B cell (primary cell): ENCODE data around the gene ITPRIP.

Experiments used
- EZH2 ChIP-seq: IDR thresholded peaks from 2 replicates; pipeline ENCODE4 v1.6.1; 2012; ENCODE audit warnings: borderline replicate concordance, low read depth, mild to moderate bottlenecking, moderate library complexity, low read length; ENCODE audit not compliant: insufficient read depth, poor library complexity, severe bottlenecking
- TF ChIP-seq, protein P1 (sequence below): fragments of 200-600 bp; IDR thresholded peaks from one replicate; pipeline ENCODE4 v1.8.0; 2022; ENCODE audit warnings: antibody characterized with exemption, mild to moderate bottlenecking

DNA sequence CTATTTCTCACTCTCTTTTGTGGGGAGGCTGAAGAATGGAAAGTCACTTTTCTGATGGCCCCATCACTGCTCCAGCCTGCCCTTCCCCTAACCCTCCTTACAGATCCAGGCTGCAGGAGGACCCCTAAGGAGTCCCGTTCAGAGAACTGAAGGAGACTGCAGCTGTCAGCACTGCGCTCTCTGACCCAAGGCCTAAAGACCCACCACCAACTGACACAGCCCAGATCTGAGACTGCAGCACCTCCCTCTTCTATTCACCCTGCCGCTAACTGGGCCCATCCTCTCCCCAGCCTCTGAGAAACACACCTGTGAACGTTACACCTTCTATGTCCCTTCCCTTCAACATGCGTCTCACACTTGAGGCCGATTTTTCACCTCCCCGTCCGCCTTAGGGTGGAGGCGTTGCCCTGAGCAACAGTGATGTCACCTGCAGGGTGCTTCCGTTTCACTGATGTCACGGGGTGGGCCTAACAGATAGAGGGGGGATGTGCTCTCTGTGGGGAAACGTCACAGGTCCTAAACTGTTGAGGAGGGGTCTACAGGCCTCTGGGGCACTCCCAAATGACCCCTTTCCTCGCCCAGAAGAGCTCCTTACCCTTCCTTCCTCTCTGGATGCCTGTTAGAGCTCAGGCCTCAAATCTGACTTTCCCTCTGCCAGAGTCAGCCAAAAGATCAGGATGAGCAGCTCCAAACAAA lies 5.1 kb downstream of the ITPRIP start:
- TF ChIP-seq, protein P1, sequence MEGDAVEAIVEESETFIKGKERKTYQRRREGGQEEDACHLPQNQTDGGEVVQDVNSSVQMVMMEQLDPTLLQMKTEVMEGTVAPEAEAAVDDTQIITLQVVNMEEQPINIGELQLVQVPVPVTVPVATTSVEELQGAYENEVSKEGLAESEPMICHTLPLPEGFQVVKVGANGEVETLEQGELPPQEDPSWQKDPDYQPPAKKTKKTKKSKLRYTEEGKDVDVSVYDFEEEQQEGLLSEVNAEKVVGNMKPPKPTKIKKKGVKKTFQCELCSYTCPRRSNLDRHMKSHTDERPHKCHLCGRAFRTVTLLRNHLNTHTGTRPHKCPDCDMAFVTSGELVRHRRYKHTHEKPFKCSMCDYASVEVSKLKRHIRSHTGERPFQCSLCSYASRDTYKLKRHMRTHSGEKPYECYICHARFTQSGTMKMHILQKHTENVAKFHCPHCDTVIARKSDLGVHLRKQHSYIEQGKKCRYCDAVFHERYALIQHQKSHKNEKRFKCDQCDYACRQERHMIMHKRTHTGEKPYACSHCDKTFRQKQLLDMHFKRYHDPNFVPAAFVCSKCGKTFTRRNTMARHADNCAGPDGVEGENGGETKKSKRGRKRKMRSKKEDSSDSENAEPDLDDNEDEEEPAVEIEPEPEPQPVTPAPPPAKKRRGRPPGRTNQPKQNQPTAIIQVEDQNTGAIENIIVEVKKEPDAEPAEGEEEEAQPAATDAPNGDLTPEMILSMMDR, result no peak
- no peak for TF ChIP-seq EZH2
